Natural killer cell (primary cell): ENCODE data around the gene EP400. TPM values are rescaled to one million over a fixed set of nuclear protein-coding genes. Genes with fewer than 3 reads are reported as not detected.

Experiments
- ATAC-seq, 3 donors: fragments of 150-1000 bp in 2 of 3; fragments of 200-7000 bp in 1 of 3; cut with Tn5 transposase; 1 replicate in 1 of 3; 2 replicates in 2 of 3; pipeline ENCODE4 v1.10.0; 2021; ENCODE audit warnings: mild to moderate bottlenecking in 2 of 3, moderate library complexity in 2 of 3
- DNase-seq, 2 donors: peaks; one replicate each; pipeline versions ENCODE4 v3.0.0 to v3.0.0-alpha.2; 2013 to 2021; ENCODE audit warnings: mixed read lengths in 1 of 2
- H3K27ac ChIP-seq: one replicate; pipeline ENCODE4 v1.5.1; 2013; ENCODE audit warnings: mild to moderate bottlenecking, low read length
- H3K27me3 ChIP-seq: one replicate; pipeline ENCODE4 v1.6.1; 2013; ENCODE audit warnings: low read length; ENCODE audit not compliant: control insufficient read depth, insufficient read depth
- H3K36me3 ChIP-seq: one replicate; pipeline ENCODE4 v1.6.1; 2013; ENCODE audit warnings: low read length; ENCODE audit not compliant: control insufficient read depth, insufficient read depth
- H3K4me1 ChIP-seq: one replicate; pipeline ENCODE4 v1.6.1; 2013; ENCODE audit warnings: low read length; ENCODE audit not compliant: control insufficient read depth, insufficient read depth
- H3K4me3 ChIP-seq: one replicate; pipeline ENCODE4 v1.5.1; 2013; ENCODE audit warnings: low read length
- H3K9me3 ChIP-seq: one replicate; pipeline ENCODE4 v1.6.1; 2013; ENCODE audit warnings: low read length; ENCODE audit not compliant: control insufficient read depth, insufficient read depth
- H3K27ac Mint-ChIP-seq, 2 donors: one replicate each; pipeline ENCODE4 v1.8.0; 2022; ENCODE audit warnings: mild to moderate bottlenecking in 2 of 2, mixed read lengths in 2 of 2, moderate library complexity in 1 of 2
- H3K27me3 Mint-ChIP-seq, 2 donors: one replicate each; pipeline ENCODE4 v1.8.0; 2022; ENCODE audit warnings: low read depth in 2 of 2, mixed read lengths in 2 of 2
- H3K36me3 Mint-ChIP-seq: one replicate; pipeline ENCODE4 v1.8.0; 2022; ENCODE audit warnings: mixed read lengths
- H3K4me1 Mint-ChIP-seq, 2 donors: one replicate each; pipeline ENCODE4 v1.8.0; 2022; ENCODE audit warnings: mixed read lengths in 2 of 2
- H3K4me3 Mint-ChIP-seq: one replicate; pipeline ENCODE4 v1.8.0; 2022; ENCODE audit warnings: mild to moderate bottlenecking, moderate library complexity, mixed read lengths
- H3K9me3 Mint-ChIP-seq, 2 donors: one replicate each; pipeline ENCODE4 v1.8.0; 2022; ENCODE audit warnings: mixed read lengths in 2 of 2
- WGBS: methylation state at CpG from one replicate; pipeline ENCODE4 v1.1.7; 2013; ENCODE audit warnings: missing lambda C conversion rate; ENCODE audit not compliant: insufficient coverage; 5-methylcytosine and 5-hydroxymethylcytosine counted together
- intact Hi-C: fragments of 100-400 bp; cut with micrococcal nuclease; formaldehyde crosslinking; loops from one replicate; pipeline ENCODE4 v1.14.2; 2022
- total RNA-seq, 4 donors: library from RNA; stranded (reverse); fragments of 120-200 nt in 1 of 4; gene quantifications; one replicate each; pipeline versions ENCODE4 v1.2.3 to v1.2.4, GENCODE V29; 2013 to 2022
- TF ChIP-seq, protein P1 (sequence below): fragments of 200-600 bp; IDR thresholded peaks from one replicate; pipeline ENCODE4 v1.8.0; 2022; ENCODE audit warnings: antibody characterized with exemption

EP400 gene
- total RNA-seq, 3 donors from 2014 or later (not counting 1 experiment from before 2014, with no cell fraction given), result 62.8 to 81.1 (median 80.1) TPM

DNA sequence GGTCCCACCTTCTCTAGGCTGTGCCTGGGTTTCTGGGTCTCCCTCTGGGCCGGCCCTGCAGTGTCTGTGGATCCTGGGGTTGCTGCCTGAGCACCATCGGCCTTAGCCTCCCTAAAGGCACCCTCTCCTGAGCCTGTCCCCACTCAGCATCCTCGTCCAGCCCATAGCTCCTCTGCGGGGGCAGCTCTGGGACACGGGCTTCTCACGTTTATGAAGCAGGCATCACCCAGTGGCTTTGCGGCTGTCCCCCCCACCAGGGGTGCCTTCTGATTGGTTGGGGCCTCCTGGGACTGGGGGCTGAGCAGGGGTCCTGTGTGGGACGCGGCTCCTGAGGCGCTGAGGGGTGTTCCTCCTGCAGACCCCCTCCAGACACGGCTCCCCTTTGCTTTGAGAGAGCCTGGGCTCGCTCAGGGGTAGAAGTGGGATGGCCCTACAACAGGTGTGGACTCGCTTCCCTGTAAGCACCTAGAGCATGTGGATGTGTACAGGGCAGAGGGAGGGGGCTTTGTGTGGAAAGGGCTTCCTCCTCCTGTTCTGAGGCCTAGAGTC lies 44.6 kb upstream of the EP400 start:
- Histone ChIP-seq H3K9me3 (no peaks in the 10 kb centered on the region), H3K4me1 (peaks cover 20% of the 10 kb centered on the region), H3K36me3 (peaks cover 7% of the 10 kb centered on the region), H3K27me3 (no peaks in the 10 kb centered on the region), H3K27ac (no peak overlapping the region), H3K4me3 (no peak overlapping the region)
- intact Hi-C loops, result no loop called here
- Mint-ChIP-seq H3K9me3 (no peaks in the 10 kb centered on the region), H3K4me1 (peaks cover 0 to 27% of the 10 kb centered on the region in 2 donors), H3K27ac (peak overlapping the region in 1 of 2 donors; percentile 20), H3K27me3 (no peaks in the 10 kb centered on the region), H3K4me3 (no peak overlapping the region), H3K36me3 (no peaks in the 10 kb centered on the region)
- ATAC-seq, result no peak
- DNase-seq, result no peak
- WGBS, result 89% methylated on average over 13 of the region's 13 CpGs
- TF ChIP-seq, protein P1, sequence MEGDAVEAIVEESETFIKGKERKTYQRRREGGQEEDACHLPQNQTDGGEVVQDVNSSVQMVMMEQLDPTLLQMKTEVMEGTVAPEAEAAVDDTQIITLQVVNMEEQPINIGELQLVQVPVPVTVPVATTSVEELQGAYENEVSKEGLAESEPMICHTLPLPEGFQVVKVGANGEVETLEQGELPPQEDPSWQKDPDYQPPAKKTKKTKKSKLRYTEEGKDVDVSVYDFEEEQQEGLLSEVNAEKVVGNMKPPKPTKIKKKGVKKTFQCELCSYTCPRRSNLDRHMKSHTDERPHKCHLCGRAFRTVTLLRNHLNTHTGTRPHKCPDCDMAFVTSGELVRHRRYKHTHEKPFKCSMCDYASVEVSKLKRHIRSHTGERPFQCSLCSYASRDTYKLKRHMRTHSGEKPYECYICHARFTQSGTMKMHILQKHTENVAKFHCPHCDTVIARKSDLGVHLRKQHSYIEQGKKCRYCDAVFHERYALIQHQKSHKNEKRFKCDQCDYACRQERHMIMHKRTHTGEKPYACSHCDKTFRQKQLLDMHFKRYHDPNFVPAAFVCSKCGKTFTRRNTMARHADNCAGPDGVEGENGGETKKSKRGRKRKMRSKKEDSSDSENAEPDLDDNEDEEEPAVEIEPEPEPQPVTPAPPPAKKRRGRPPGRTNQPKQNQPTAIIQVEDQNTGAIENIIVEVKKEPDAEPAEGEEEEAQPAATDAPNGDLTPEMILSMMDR, result no peak

DNA sequence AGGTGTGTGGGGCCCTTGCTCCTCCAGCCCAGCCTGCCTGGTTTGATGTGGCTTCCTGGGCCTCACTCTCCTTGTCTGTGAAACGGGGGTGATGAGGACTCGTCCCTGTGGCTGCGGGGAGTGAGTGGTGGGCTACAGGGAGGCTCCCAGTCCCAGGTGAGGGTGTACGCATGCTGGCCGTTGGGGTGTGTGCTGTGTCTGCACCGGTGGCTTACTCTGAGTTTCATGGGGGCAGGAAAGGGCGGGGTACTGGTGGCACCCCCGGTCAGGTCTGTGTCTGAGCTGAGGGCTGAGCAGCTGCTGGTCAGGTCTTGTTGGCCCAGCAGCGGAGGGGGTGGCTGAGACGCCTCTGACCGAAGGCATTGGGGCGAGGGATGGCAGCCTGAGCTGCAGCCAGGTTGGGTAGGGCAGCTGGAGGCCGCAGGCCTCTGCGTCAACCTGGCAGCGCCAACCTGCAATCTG lies 44.1 kb upstream of the EP400 start:
- Histone ChIP-seq H3K9me3 (no peaks in the 10 kb centered on the region), H3K4me3 (no peak overlapping the region), H3K27ac (no peak overlapping the region), H3K36me3 (peaks cover 11% of the 10 kb centered on the region), H3K27me3 (no peaks in the 10 kb centered on the region), H3K4me1 (peaks cover 20% of the 10 kb centered on the region)
- TF ChIP-seq, protein P1, result no peak
- Mint-ChIP-seq H3K27ac (peak overlapping the region in 1 of 2 donors; percentile 20), H3K4me1 (peaks cover 0 to 24% of the 10 kb centered on the region in 2 donors), H3K27me3 (no peaks in the 10 kb centered on the region), H3K4me3 (no peak overlapping the region), H3K9me3 (no peaks in the 10 kb centered on the region), H3K36me3 (no peaks in the 10 kb centered on the region)
- DNase-seq (no peak), ATAC-seq (no peak)
- intact Hi-C loops, result no loop called here
- 76% methylated on average over 15 of the region's 15 CpGs for WGBS

DNA sequence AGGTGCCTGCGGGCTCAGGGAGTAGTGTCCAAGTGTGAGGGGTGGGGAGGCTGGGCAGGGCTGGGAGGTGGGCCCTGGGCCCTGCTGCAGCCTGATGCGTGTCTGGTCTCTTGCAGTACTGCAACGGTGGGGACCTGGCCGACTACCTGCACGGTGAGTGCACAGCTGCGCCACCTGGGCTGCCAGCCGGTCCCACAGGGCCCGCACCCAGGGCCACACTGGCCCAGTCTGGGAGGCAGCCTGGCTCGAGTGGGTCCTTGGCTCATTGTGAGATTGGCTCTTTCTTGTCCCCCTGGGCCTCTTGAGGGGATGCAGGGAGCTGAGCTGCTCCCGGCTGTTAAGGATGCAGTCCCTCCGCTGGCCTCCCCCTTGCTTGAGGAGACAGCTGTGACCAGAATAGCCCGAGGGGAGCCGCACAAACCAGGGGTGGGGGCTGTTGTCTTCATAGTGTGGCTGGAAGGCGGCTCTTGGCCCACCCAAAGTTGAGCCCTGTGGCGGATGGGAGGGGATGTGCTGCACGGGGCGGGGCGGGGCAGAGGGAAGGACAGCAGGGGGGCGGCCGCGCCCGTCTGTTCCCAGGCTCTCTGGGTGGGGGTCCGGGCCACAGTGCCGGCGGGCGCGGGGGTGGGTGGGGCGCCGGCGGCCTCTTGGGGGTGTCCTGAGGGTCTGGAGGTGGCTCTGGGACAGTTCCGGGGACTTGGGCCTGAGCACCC lies 42.2 kb upstream of the EP400 start:
- Histone ChIP-seq H3K9me3 (no peaks in the 10 kb centered on the region), H3K4me1 (peaks cover 7% of the 10 kb centered on the region), H3K4me3 (no peak overlapping the region), H3K27me3 (no peaks in the 10 kb centered on the region), H3K27ac (no peak overlapping the region), H3K36me3 (peaks cover 25% of the 10 kb centered on the region)
- Mint-ChIP-seq H3K36me3 (no peaks in the 10 kb centered on the region), H3K27ac (no peak overlapping the region), H3K9me3 (no peaks in the 10 kb centered on the region), H3K27me3 (no peaks in the 10 kb centered on the region), H3K4me1 (peaks cover 0 to 13% of the 10 kb centered on the region in 2 donors), H3K4me3 (no peak overlapping the region)
- ATAC-seq, result no peak
- DNase-seq, result no peak
- WGBS, result 97% methylated on average over 29 of the region's 31 CpGs
- intact Hi-C loops, result no loop called here
- TF ChIP-seq, protein P1, result no peak
